IMR-90 (cell line): ENCODE results near the gene CLIC3. TPM values are rescaled to one million over a fixed set of nuclear protein-coding genes. Genes with fewer than 3 reads are reported as not detected.

Source experiments
- ATAC-seq: fragments of 200-7000 bp; cut with Tn5 transposase; 2 replicates; pipeline ENCODE4 v1.9.1; 2020; ENCODE audit warnings: low read depth, mild to moderate bottlenecking, moderate library complexity
- BruUV-seq: library from RNA; stranded (reverse); fragments of 400-500 nt; replicated peaks from 2 replicates; lab custom pipeline; 2021; lab: Mats Ljungman, UMichigan
- CTCF ChIA-PET: fragments of 300-600 bp; formaldehyde crosslinking; extraction: SDS; loops from one replicate; lab custom pipeline; 2021; ENCODE audit warnings: antibody characterized with exemption; lab: Yijun Ruan, JAX
- POLR2A ChIA-PET: fragments of 300-600 bp; sonication (Branson Sonifier 250); formaldehyde crosslinking; loops from one replicate; lab custom pipeline; 2022; ENCODE audit warnings: antibody characterized with exemption; ENCODE audit not compliant: unreplicated experiment; lab: Charles Lee
- DNase-seq: peaks from one replicate; pipeline ENCODE4 v3.0.0; 2013
- H2AFZ ChIP-seq: replicated peaks from 2 replicates; pipeline ENCODE3; 2013; ENCODE audit warnings: low read length, mild to moderate bottlenecking; ENCODE audit not compliant: poor library complexity
- H2AK5ac ChIP-seq: 2 replicates; pipeline ENCODE4 v1.6.1; 2013; ENCODE audit warnings: low read depth, low read length, inconsistent platforms
- H2AK9ac ChIP-seq: replicated peaks from 2 replicates; pipeline ENCODE3; 2013; ENCODE audit warnings: mild to moderate bottlenecking, low read depth, low read length, moderate library complexity; ENCODE audit not compliant: poor library complexity
- H2BK120ac ChIP-seq: 2 replicates; pipeline ENCODE4 v1.6.1; 2013; ENCODE audit warnings: low read depth, low read length, inconsistent platforms
- H2BK15ac ChIP-seq: 3 replicates; pipeline ENCODE4 v1.6.1; 2013; ENCODE audit warnings: low read depth, low read length, inconsistent platforms
- H2BK20ac ChIP-seq: 2 replicates; pipeline ENCODE4 v1.6.1; 2013; ENCODE audit warnings: low read depth, mild to moderate bottlenecking, inconsistent platforms, low read length, moderate library complexity
- H2BK5ac ChIP-seq: 2 replicates; pipeline ENCODE4 v1.6.1; 2013; ENCODE audit warnings: mild to moderate bottlenecking, low read depth, low read length, inconsistent platforms; ENCODE audit not compliant: poor library complexity, severe bottlenecking
- H3K14ac ChIP-seq: replicated peaks from 2 replicates; pipeline ENCODE4 v1.6.1; 2013; ENCODE audit warnings: low read depth, low read length, inconsistent platforms
- H3K18ac ChIP-seq: 2 replicates; pipeline ENCODE4 v1.6.1; 2013; ENCODE audit warnings: low read depth, low read length, control low read depth
- H3K23ac ChIP-seq: 2 replicates; pipeline ENCODE4 v1.6.1; 2013; ENCODE audit warnings: low read depth, low read length, inconsistent platforms
- H3K27ac ChIP-seq: 2 replicates; pipeline ENCODE4 v1.5.1; 2013; ENCODE audit warnings: mild to moderate bottlenecking, control low read depth, low read length; ENCODE audit not compliant: insufficient read depth
- H3K27me3 ChIP-seq: 2 replicates; pipeline ENCODE4 v1.6.1; 2013; ENCODE audit warnings: low read length; ENCODE audit not compliant: control insufficient read depth, insufficient read depth
- H3K36me3 ChIP-seq: 2 replicates; pipeline ENCODE4 v1.6.1; 2013; ENCODE audit warnings: low read length, mixed read lengths; ENCODE audit not compliant: control insufficient read depth, insufficient read depth
- H3K4ac ChIP-seq: 2 replicates; pipeline ENCODE4 v1.6.1; 2013; ENCODE audit warnings: low read depth, low read length, inconsistent platforms
- H3K4me1 ChIP-seq: 2 replicates; pipeline ENCODE4 v1.6.1; 2013; ENCODE audit warnings: low read length, mixed read lengths; ENCODE audit not compliant: control insufficient read depth, insufficient read depth
- H3K4me2 ChIP-seq: 2 replicates; pipeline ENCODE4 v1.6.1; 2013; ENCODE audit warnings: low read depth, mild to moderate bottlenecking, control low read depth, low read length, moderate library complexity
- H3K4me3 ChIP-seq: 2 replicates; pipeline ENCODE4 v1.5.1; 2013; ENCODE audit warnings: low read depth, mild to moderate bottlenecking, control low read depth, low read length, moderate library complexity; ENCODE audit not compliant: insufficient read depth
- H3K56ac ChIP-seq: 2 replicates; pipeline ENCODE4 v1.6.1; 2013; ENCODE audit warnings: low read length, inconsistent platforms; ENCODE audit not compliant: insufficient read depth; ENCODE audit errors: extremely low read depth
- H3K79me1 ChIP-seq, 2 experiments: 2 replicates each; pipeline ENCODE4 v1.6.1; 2013; ENCODE audit warnings: low read length in 2 of 2, inconsistent platforms in 1 of 2, low read depth in 1 of 2
- H3K9ac ChIP-seq: 2 replicates; pipeline ENCODE4 v1.6.1; 2013; ENCODE audit warnings: low read depth, low read length, control low read depth
- H3K9me1 ChIP-seq: 2 replicates; pipeline ENCODE4 v1.6.1; 2013; ENCODE audit warnings: low read length, inconsistent platforms; ENCODE audit not compliant: insufficient read depth
- H3K9me3 ChIP-seq: 2 replicates; pipeline ENCODE4 v1.6.1; 2013; ENCODE audit warnings: low read length; ENCODE audit not compliant: control insufficient read depth, insufficient read depth
- H4K20me1 ChIP-seq: 2 replicates; pipeline ENCODE4 v1.6.1; 2013; ENCODE audit warnings: low read length, inconsistent platforms; ENCODE audit not compliant: insufficient read depth
- H4K5ac ChIP-seq: 2 replicates; pipeline ENCODE4 v1.6.1; 2013; ENCODE audit warnings: mild to moderate bottlenecking, low read depth, low read length, control low read depth
- H4K8ac ChIP-seq, 2 experiments: 2 replicates each; pipeline ENCODE4 v1.6.1; 2013; ENCODE audit warnings: low read depth in 2 of 2, low read length in 2 of 2, control low read depth in 1 of 2, inconsistent platforms in 1 of 2
- H4K91ac ChIP-seq: 2 replicates; pipeline ENCODE4 v1.6.1; 2013; ENCODE audit warnings: low read depth, low read length, inconsistent platforms; ENCODE audit not compliant: insufficient read depth
- MAZ ChIP-seq: IDR thresholded peaks from 2 replicates; pipeline ENCODE4 v1.6.1; 2012; ENCODE audit warnings: low read depth, mild to moderate bottlenecking, low read length, improper control_type of control experiment, moderate library complexity, borderline replicate concordance
- NFE2L2 ChIP-seq: fragments of 150-350 bp; IDR thresholded peaks from 2 replicates; pipeline ENCODE4 v1.6.1; 2016; ENCODE audit warnings: low read depth, mild to moderate bottlenecking, low read length
- POLR2A ChIP-seq: IDR thresholded peaks from 2 replicates; pipeline ENCODE4 v1.6.1; 2012; ENCODE audit warnings: mild to moderate bottlenecking, low read depth, low read length
- USF2 ChIP-seq: fragments of 150-350 bp; IDR thresholded peaks from 2 replicates; pipeline ENCODE4 v1.6.1; 2017; ENCODE audit warnings: mild to moderate bottlenecking, antibody characterized with exemption, low read length, low read depth
- WGBS, 2 experiments: methylation state at CpG; one replicate each; pipeline versions ENCODE4 v1.1.5 to v1.1.7; 2013; ENCODE audit warnings: missing lambda C conversion rate in 2 of 2; ENCODE audit not compliant: insufficient read length in 1 of 2; ENCODE audit errors: extremely low coverage in 2 of 2; 5-methylcytosine and 5-hydroxymethylcytosine counted together
- dilution Hi-C: fragments of 300-500 bp; cut with HindIII; formaldehyde crosslinking; loops from one replicate; pipeline ENCODE4 v1.14.3; 2018; ENCODE audit warnings: low sequenced_read_pairs; ENCODE audit not compliant: unreplicated experiment
- in situ Hi-C: fragments of 300-500 bp; cut with MboI; formaldehyde crosslinking; loops from 3 replicates; pipeline ENCODE4 v1.14.3; 2019; ENCODE audit warnings: low sequenced_read_pairs, inconsistent platforms, mixed read lengths
- intact Hi-C: fragments of 100-400 bp; cut with micrococcal nuclease; formaldehyde crosslinking; loops from 2 replicates; pipeline ENCODE4 v1.10.0; 2022
- polyA plus RNA-seq, 3 experiments: library from polyadenylated mRNA; depleted of rRNA; stranded (reverse); fragments of >200 nt; gene quantifications; 2 replicates each; pipeline ENCODE4 v1.2.3, GENCODE V29; 2012; ENCODE audit warnings: low replicate concordance in 1 of 3
- total RNA-seq: library from RNA; depleted of rRNA; stranded (reverse); fragments of >200 nt; gene quantifications from 2 replicates; pipeline ENCODE4 v1.2.3, GENCODE V29; 2012

The CLIC3 gene
- total and polyA plus RNA-seq, 2 of the 4 experiments (the other 2 are of a cell fraction) = 0.18 to 1.7 TPM

GRCh38 chr9:137021979-137022661, 25.8 kb upstream of the CLIC3 start:
- CTCF ChIA-PET = no interaction called here
- Histone ChIP-seq H3K27ac (no peak overlapping the region), H4K91ac (no peak overlapping the region), H3K27me3 (no peaks in the 10 kb centered on the region), H2BK20ac (no peak overlapping the region), H3K9me1 (peaks cover 4% of the 10 kb centered on the region; the same call in 1 of the 2 replicates), H2AFZ (peak overlapping the region; percentile 41), H2BK120ac (no peak overlapping the region), H3K4me1 (peaks cover under 1% of the 10 kb centered on the region), H3K18ac (no peak overlapping the region), H3K9me3 (no peaks in the 10 kb centered on the region), H3K4me2 (no peak overlapping the region), H3K79me1 (peaks cover 0 to 2% of the 10 kb centered on the region in 2 experiments; a peak in 2 of 4 replicates), H4K5ac (no peak overlapping the region), H3K4ac (no peak overlapping the region), H4K20me1 (no peaks in the 10 kb centered on the region; the same call in 1 of the 2 replicates), H3K14ac (no peak overlapping the region), H3K36me3 (peaks cover 12% of the 10 kb centered on the region; the same call in 1 of the 2 replicates), H4K8ac (no peak overlapping the region), H3K9ac (no peak overlapping the region), H3K23ac (no peak overlapping the region), H2AK9ac (no peak overlapping the region), H2AK5ac (peak overlapping the region; percentile 3; the same call in 1 of the 2 replicates), H3K4me3 (no peak overlapping the region), H2BK15ac (no peak overlapping the region), H3K56ac (no peak overlapping the region), H2BK5ac (no peak overlapping the region)
- 78% methylated on average over 12 of the region's 30 CpGs; no CpG with 5 or more reads in 1 of the 2 experiments for WGBS, 2 experiments
- no TSS peak for BruUV-seq
- TF ChIP-seq USF2 = 0 out of 2 replicates have a peak, but pooled peaks have one; percentile 1
- no peak for TF ChIP-seq NFE2L2
- peak; percentile 93 for TF ChIP-seq MAZ
- no peak for TF ChIP-seq POLR2A
- intact Hi-C loops = no loop called here
- DNase-seq (peak; percentile 68), ATAC-seq (peak; percentile 74)
- POLR2A ChIA-PET = no interaction called here
- in situ Hi-C loops = no loop called here
- dilution Hi-C loops = no loop called here
